HG03469 (cell line): ENCODE data around the gene PKDREJ.

ENCODE experiments used
- ATAC-seq: cut with Tn5 transposase; IDR thresholded peaks from one replicate; pipeline ENCODE4 v1.9.1; 2021; ENCODE audit warnings: mild to moderate bottlenecking, moderate library complexity, moderate number of reproducible peaks; ENCODE audit not compliant: unreplicated experiment

The PKDREJ gene

GRCh38 chr22:46289244-46289891 lies 26.2 kb upstream of the PKDREJ start:
- no peak for ATAC-seq

GRCh38 chr22:46288846-46289243 lies 25.7 kb upstream of the PKDREJ start:
- no peak for ATAC-seq

- ATAC-seq, result no peak
Measured at GRCh38 chr22:46287873-46288751, 25.0 kb upstream of the PKDREJ start.

GRCh38 chr22:46286941-46287872 lies 24.1 kb upstream of the PKDREJ start:
- ATAC-seq, result no peak

GRCh38 chr22:46286006-46286405 lies 22.9 kb upstream of the PKDREJ start:
- no peak for ATAC-seq

- ATAC-seq, result no peak
Measured at GRCh38 chr22:46281866-46282678, 18.9 kb upstream of the PKDREJ start.

- ATAC-seq, result no peak
Measured at GRCh38 chr22:46280999-46281623, 18.0 kb upstream of the PKDREJ start.

GRCh38 chr22:46280063-46280817 lies 17.1 kb upstream of the PKDREJ start:
- ATAC-seq, result no peak

GRCh38 chr22:46278656-46279645 lies 15.8 kb upstream of the PKDREJ start:
- no peak for ATAC-seq

- ATAC-seq, result no peak
Measured at GRCh38 chr22:46276563-46276962, 13.4 kb upstream of the PKDREJ start.

GRCh38 chr22:46275455-46276122 lies 12.4 kb upstream of the PKDREJ start:
- ATAC-seq, result no peak

GRCh38 chr22:46274381-46274780 lies 11.2 kb upstream of the PKDREJ start:
- ATAC-seq, result no peak

GRCh38 chr22:46273432-46274148 lies 10.4 kb upstream of the PKDREJ start:
- ATAC-seq, result no peak

GRCh38 chr22:46272762-46273431 lies 9.8 kb upstream of the PKDREJ start:
- no peak for ATAC-seq

GRCh38 chr22:46272196-46272595 lies 9.1 kb upstream of the PKDREJ start:
- no peak for ATAC-seq

- ATAC-seq, result no peak
Measured at GRCh38 chr22:46269564-46269963, 6.4 kb upstream of the PKDREJ start.
